Right lobe of liver (tissue), 4 donors: Measurements from ENCODE around the gene SERP1.

Source experiments
- CTCF ChIP-seq, 4 donors: fragments of 200-600 bp in 3 of 4; fragments of 450-650 bp in 1 of 4; IDR thresholded peaks; one replicate each; pipeline versions ENCODE4 v1.5.1 to v1.8.0; 2016 to 2022; ENCODE audit warnings: antibody characterized with exemption in 4 of 4, mild to moderate bottlenecking in 2 of 4
- POLR2A ChIP-seq: fragments of 450-650 bp; IDR thresholded peaks from one replicate; pipeline ENCODE4 v1.6.1; 2017; ENCODE audit warnings: antibody characterized with exemption, mild to moderate bottlenecking
- donor health status: DM: no; HTN: no; CAD: no.
- donor health status: DM: no; HTN: no; CAD: no.
- donor health status: DM: no; HTN: yes; CAD: no.

DNA sequence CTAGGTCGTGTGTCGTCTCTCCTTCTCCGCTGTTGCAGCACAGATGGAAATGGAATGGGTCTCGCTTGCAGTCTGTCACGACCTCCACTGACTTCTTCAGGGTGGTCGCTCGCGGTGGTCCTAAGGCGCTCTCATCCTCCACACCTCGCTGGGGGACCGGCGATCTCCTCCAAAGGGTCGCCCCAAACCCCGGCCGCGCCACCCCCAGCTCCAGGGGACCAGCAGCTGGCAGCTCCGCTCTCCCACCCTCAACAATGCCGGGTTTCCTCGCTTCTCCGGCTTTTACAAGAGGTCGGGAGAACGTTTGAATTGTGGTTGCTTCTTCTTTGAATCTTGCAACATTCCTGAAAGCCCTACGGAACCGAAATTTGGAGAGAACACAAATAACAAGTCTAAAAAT is 25.9 kb downstream of the SERP1 start:
- TF ChIP-seq CTCF (IDR thresholded peaks at IDR 0.05), result no peak
- no peak for TF ChIP-seq POLR2A
